Measurements from ENCODE around the gene WWOX. TPM values are rescaled to one million over a fixed set of nuclear protein-coding genes. Genes with fewer than 3 reads are reported as not detected.
"Not testable (repeated sequence)": the region's sequence is repeated elsewhere in the genome, so short reads cannot be mapped to it uniquely, and the experiment has no call there.

WWOX gene
- total RNA-seq, 1 experiment from 2014 or later = 13.0 TPM

- DNase-seq (ENCODE audit: low read depth) = no peak
Measured at GRCh38 chr16:79188115-79188738, 1088.8 kb downstream of the WWOX start.

GRCh38 chr16:79188739-79189122 is 1089.3 kb downstream of the WWOX start:
- no peak for DNase-seq (ENCODE audit: low read depth)

GRCh38 chr16:79190542-79190941 is 1091.1 kb downstream of the WWOX start:
- DNase-seq (ENCODE audit: low read depth) = no peak

GRCh38 chr16:79191933-79192332 is 1092.5 kb downstream of the WWOX start:
- no peak for DNase-seq (ENCODE audit: low read depth)

GRCh38 chr16:79192904-79193303 is 1093.5 kb downstream of the WWOX start:
- no peak for DNase-seq (ENCODE audit: low read depth)

GRCh38 chr16:79194291-79194690 is 1094.8 kb downstream of the WWOX start:
- DNase-seq (ENCODE audit: low read depth) = no peak

- no peak for DNase-seq (ENCODE audit: low read depth)
Measured at GRCh38 chr16:79195938-79196337, 1096.5 kb downstream of the WWOX start.

- no peak for DNase-seq (ENCODE audit: low read depth)
Measured at GRCh38 chr16:79201436-79201835, 1102.0 kb downstream of the WWOX start.

GRCh38 chr16:79202977-79203376 is 1103.5 kb downstream of the WWOX start:
- no peak for DNase-seq (ENCODE audit: low read depth)

GRCh38 chr16:79204486-79204885 is 1105.0 kb downstream of the WWOX start:
- DNase-seq (ENCODE audit: low read depth) = no peak

- no peak for DNase-seq (ENCODE audit: low read depth)
Measured at GRCh38 chr16:79206889-79207288, 1107.4 kb downstream of the WWOX start.

- DNase-seq (ENCODE audit: low read depth) = no peak
Measured at GRCh38 chr16:79209308-79209707, 1109.9 kb downstream of the WWOX start.

GRCh38 chr16:79210607-79211006 is 1111.2 kb downstream of the WWOX start:
- no peak for DNase-seq (ENCODE audit: low read depth)

GRCh38 chr16:79211586-79211985 is 1112.1 kb downstream of the WWOX start:
- DNase-seq (ENCODE audit: low read depth) = no peak

GRCh38 chr16:79212114-79212791 is 1112.8 kb downstream of the WWOX start:
- DNase-seq (ENCODE audit: low read depth) = no peak

- no peak for DNase-seq (ENCODE audit: low read depth)
Measured at GRCh38 chr16:79213214-79213613, 1113.8 kb downstream of the WWOX start.

GRCh38 chr16:79215289-79215688 is 1115.8 kb downstream of the WWOX start:
- no peak for DNase-seq (ENCODE audit: low read depth)

- no peak for DNase-seq (ENCODE audit: low read depth)
Measured at GRCh38 chr16:79217375-79218011, 1118.0 kb downstream of the WWOX start.

- DNase-seq (ENCODE audit: low read depth) = no peak
Measured at GRCh38 chr16:79218351-79218750, 1118.9 kb downstream of the WWOX start.

- not testable (repeated sequence) for DNase-seq (ENCODE audit: low read depth)
Measured at GRCh38 chr16:79225994-79226393, 1126.5 kb downstream of the WWOX start.

- DNase-seq (ENCODE audit: low read depth) = no peak
Measured at GRCh38 chr16:79229361-79229760, 1129.9 kb downstream of the WWOX start.

- not testable (repeated sequence) for DNase-seq (ENCODE audit: low read depth)
Measured at GRCh38 chr16:79245700-79246099, 1146.2 kb downstream of the WWOX start.

- no peak for DNase-seq (ENCODE audit: low read depth)
Measured at GRCh38 chr16:79247386-79247785, 1147.9 kb downstream of the WWOX start.

All from LHCN-M2 (cell line).